Erythroblast (primary cell): ENCODE data around the gene SLC16A12.

Source experiments
- GATA1 ChIP-seq: IDR thresholded peaks from 2 replicates; pipeline ENCODE4 v1.6.1; 2011; ENCODE audit warnings: low read depth, mild to moderate bottlenecking, control low read depth, low read length, moderate library complexity
- POLR2A ChIP-seq: IDR thresholded peaks from 2 replicates; pipeline ENCODE4 v1.6.1; 2011; ENCODE audit warnings: mild to moderate bottlenecking, low read length

DNA sequence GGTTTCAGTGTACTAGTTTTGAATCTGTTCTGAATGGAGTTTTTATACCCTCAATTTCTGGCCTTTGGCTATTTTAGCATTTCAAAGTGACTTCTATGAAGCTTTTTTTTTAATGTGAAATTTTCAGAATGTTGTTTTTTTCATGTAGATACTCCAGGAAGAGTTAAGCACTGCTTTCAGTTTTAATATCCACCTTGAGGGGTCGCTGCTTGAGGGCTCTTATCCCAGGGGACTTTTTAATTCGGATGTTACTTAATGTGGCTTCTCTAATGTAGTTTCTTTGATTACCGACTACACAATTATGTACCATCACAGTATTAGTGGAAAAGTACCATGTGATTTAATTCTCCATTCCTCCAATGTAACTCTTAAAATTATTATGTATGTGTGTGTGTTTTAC is 115.8 kb downstream of the SLC16A12 start:
- TF ChIP-seq POLR2A = no peak
- TF ChIP-seq GATA1 = no peak
